HG03565 (cell line): ENCODE results near the gene UCKL1.
"Not testable (repeated sequence)": the region's sequence is repeated elsewhere in the genome, so short reads cannot be mapped to it uniquely, and the experiment has no call there.

Experiments
- ATAC-seq: cut with Tn5 transposase; IDR thresholded peaks from one replicate; pipeline ENCODE4 v1.9.1; 2021; ENCODE audit warnings: mild to moderate bottlenecking, moderate library complexity; ENCODE audit not compliant: unreplicated experiment

Gene UCKL1

DNA sequence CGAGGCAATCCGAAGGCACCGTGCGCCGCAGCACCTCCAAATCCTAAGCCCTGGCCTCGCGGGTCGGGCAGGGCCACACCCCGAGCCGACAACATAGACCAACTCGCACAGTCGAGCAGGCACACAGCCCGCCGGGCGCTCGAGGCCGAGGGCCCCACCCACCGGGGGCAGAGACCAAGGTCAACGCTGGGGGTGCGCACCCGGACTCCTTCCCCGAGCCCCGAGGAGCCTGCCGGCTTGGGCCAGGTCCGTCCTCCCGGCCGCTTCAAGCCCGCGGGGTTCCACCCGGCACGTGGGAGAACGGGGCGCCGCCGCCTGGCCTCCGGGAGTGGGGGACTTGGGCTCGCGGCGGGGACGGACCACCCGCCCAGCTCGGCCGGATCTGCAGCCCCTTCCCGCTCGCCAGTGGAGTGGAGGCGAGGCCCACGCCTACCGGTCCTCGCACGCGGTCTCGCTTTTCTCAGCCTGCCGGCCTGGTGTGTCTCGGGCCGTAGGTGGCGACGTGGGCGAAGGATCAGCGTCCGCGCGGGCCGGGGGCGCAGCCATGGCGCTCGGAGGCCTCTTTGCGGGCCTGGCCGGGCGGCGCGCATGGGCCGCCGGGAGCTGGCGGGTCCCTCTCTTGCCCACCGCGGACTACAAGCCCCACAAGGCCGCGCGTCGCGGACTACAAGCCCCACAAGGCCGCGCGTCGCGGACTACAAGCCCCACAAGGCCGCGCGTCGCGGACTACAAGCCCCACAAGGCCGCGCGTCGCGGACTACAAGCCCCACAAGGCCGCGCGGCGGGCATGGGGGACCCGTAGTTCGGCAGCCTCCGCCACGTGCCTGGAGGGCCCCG is at the start of gene UCKL1:
Gene UCKL1, minus strand, starts transcription at position 590 of the 837 bp plus-strand sequence. Its CDS starts 44 bp downstream, at position 546.
- peak; percentile 55 for ATAC-seq

- no peak for ATAC-seq
Observed at GRCh38 chr20:64005394-64005793, 49.2 kb upstream of the UCKL1 start.

GRCh38 chr20:64003960-64004725 is 47.9 kb upstream of the UCKL1 start:
- no peak for ATAC-seq

- ATAC-seq: no peak
Observed at GRCh38 chr20:64001607-64002011, 45.4 kb upstream of the UCKL1 start.

DNA sequence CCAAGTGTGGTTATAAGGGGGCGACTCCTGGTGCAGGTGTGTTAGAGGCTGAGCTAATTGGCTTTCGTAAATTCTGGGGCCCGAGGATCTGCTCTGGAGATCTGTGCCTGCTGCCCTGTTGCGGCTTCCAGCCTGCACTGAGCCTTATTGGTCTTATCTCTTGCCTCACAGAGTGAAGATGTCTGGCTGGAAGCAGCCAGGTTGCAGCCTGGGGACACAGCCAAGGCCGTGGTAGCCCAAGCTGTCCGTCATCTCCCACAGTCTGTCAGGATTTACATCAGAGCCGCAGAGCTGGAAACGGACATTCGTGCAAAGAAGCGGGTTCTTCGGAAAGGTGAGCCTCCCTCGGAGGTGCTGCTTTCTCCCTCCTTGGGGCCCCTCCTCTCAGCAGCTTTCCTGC is 44.7 kb upstream of the UCKL1 start:
- no peak for ATAC-seq

DNA sequence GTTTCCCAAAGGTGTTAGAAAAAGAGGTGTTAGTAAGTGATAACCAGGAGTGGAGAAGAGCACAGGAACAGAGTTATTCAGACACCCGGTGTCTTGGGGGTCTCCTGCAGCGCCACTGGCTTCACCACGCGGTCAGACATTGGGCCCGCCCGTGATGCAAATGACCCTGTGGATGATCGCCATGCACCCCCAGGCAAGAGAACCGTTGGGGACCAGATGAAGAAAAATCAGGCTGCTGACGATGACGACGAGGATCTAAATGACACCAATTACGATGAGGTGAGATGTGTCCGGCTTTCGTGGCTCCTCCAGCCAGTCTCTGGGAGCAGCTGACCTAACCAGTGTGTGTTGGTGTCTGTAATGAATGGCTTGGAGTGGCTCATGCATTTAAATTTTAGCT is 26.7 kb upstream of the UCKL1 start:
- ATAC-seq: no peak

GRCh38 chr20:63980806-63981728 is 24.9 kb upstream of the UCKL1 start, which contains the start of gene PRPF6:
TSS of gene PRPF6 (plus strand) at chr20:63981132. CDS start at chr20:63981246, 114 bp downstream.
- peak; percentile 38 for ATAC-seq

DNA sequence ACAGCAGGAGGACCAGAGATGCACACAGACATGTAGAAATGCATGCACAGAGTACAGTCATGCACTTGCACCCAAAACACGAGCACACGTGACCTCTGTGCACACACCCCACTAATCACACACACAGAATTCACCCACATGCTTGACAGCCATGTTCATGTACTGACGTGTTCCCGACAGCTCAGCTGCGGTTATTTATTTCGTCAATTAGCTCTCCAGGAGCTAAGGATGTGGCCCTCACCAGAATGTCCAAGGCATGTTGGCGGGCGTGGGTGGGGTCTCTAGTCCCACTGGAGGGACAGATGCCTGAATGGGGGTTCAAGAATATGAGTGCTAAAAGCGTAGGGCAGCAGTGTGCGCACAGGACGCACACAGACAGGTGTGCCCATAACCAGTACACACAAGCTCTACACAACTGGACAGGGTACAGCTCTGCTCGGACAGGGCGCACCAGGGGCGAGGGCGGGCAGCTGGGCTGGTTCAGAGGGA is 24.1 kb upstream of the UCKL1 start:
- ATAC-seq: peak; percentile 23

DNA sequence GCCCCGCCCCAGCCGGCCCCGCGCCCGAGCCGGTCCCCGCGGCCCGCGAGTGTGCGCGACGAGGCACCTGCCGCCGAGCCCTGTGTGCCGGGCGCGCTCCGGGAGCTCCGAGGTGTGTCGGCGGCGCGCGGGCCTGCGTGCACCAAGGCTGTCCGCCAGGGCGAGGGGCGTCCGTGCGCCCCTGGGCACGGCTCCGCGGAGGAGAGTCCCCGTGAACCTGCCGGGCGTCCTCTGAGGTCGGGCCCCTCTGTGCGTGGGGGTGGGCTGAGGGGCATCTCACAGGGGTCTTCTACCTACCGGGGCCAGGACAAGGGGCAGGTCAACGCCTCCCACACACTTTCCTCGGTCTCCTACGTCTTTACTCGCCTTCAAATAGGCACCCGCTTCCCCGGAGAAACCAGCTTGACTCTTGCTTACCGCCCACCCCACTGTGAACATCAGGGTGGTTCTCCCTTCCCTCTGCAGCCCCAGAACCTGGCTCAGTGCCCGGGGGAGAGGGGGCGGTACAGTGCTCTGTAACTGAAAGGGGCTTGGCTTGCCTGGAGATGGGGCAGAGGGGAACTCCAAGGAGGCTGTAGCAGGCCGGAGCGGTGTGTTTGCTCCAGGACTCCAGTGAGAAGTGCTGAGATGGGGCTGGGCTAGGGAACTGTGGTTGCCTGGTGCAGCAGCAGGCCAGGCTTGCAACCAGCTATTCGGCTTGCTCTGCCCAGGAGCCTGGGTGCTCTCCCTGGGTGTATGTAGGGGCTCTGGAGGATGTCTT is 23.5 kb upstream of the UCKL1 start, which contains the start of gene SAMD10:
Gene SAMD10, minus strand, starts transcription at position 86 of the 760 bp plus-strand sequence. CDS start 175 bp downstream, outside the sequence.
- ATAC-seq: peak; percentile 14

DNA sequence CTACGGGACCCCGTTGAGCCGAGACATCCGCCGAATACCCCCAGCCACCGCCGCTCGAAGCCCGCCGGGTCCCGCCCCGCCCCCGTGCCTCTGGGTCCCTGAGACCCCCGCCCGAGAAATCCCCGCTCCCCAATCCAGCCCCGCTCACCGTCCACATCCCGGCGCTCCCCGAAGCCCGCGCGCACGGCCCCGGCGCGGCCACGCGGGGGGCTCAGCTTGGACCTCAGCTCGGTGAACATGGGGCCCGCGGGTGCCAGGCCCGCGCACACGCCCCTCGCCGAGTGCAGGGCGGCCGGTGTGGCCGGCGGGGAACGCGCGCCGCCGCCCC is 23.0 kb upstream of the UCKL1 start:
- ATAC-seq: no peak

GRCh38 chr20:63978319-63979228 is 22.4 kb upstream of the UCKL1 start:
- ATAC-seq: no peak

DNA sequence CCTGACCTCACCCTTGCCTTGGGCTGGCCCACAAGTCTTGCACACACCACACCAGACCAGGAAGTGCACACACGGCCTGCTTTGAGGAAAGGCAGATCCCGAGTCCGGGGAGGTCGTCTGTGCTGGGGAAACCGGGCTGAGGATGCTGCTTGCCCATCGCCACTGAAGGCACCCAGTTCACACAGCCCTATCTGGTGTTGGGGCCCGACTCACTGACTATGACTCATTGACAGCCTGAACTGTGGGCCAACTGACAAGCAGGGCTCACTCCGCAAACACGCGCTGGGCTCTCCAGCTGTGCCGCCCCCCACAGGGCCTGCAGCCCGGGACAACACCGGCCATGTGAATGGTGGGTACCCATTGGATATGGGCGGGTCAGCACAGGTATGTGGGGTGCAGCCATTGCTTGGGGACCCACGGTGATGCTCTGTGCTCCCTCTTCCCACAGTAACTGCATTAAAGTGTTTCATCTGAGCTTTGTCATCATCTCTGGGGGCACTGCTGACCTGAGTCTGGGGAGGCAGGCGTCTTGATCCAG is 21.6 kb upstream of the UCKL1 start:
- ATAC-seq: no peak

GRCh38 chr20:63976980-63977738 is 20.9 kb upstream of the UCKL1 start:
- no peak for ATAC-seq

- ATAC-seq: not testable (repeated sequence)
Observed at GRCh38 chr20:63976511-63976910, 20.3 kb upstream of the UCKL1 start.

DNA sequence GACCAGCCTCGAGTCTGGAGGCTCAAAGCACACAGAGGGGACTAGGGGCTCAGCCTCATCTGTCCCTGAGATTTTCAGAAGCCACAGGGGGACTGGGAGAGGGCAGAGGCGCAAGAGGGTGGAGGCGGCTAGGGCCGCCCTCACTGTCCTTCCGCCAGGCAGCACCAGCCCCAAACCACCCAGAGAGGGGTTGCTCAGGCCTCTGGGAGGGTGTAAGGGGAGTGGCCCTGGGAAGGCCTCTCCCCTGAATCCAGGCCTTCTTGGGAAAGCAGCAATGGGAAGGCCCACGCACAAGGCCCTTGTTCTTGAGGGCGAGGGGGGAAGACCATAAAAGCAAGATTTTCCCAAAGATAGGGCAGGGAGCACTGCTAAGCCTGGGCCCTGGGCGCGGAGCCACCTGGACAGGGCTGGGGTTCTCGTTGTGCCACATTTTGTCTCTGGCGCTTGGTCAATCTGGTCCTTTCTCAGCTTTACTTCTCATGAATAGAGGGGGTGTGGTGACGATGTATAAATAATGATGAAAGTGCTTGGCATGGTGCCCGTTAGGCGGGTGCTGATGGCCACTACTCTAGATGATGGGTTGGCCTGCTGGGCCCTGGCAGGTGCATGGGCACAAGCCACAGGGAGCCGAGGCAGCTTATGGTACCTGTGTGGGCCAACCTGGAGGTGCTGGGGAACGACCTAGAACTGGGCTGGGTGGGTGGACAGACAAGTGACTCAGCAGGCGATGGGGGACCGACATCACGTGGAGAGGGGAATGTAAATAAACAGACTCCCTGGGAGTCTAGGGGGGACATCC is 18.4 kb upstream of the UCKL1 start:
- no peak for ATAC-seq

- ATAC-seq: no peak
Observed at GRCh38 chr20:63973636-63974401, 17.6 kb upstream of the UCKL1 start.

- ATAC-seq: no peak
Observed at GRCh38 chr20:63973160-63973479, 16.9 kb upstream of the UCKL1 start.
